HG02588 (cell line): ENCODE measurements around the gene FCGBP.
"Not testable (repeated sequence)": the region's sequence is repeated elsewhere in the genome, so short reads cannot be mapped to it uniquely, and the experiment has no call there.

ENCODE experiments used
- ATAC-seq: cut with Tn5 transposase; IDR thresholded peaks from one replicate; pipeline ENCODE4 v1.9.1; 2021; ENCODE audit warnings: mild to moderate bottlenecking, moderate library complexity; ENCODE audit not compliant: unreplicated experiment

FCGBP gene

GRCh38 chr19:39892506-39892902, 41.9 kb downstream of the FCGBP start:
- not testable (repeated sequence) for ATAC-seq

- not testable (repeated sequence) for ATAC-seq
These were observed 42.6 kb downstream of the FCGBP start for GRCh38 chr19:39891660-39892505.

DNA sequence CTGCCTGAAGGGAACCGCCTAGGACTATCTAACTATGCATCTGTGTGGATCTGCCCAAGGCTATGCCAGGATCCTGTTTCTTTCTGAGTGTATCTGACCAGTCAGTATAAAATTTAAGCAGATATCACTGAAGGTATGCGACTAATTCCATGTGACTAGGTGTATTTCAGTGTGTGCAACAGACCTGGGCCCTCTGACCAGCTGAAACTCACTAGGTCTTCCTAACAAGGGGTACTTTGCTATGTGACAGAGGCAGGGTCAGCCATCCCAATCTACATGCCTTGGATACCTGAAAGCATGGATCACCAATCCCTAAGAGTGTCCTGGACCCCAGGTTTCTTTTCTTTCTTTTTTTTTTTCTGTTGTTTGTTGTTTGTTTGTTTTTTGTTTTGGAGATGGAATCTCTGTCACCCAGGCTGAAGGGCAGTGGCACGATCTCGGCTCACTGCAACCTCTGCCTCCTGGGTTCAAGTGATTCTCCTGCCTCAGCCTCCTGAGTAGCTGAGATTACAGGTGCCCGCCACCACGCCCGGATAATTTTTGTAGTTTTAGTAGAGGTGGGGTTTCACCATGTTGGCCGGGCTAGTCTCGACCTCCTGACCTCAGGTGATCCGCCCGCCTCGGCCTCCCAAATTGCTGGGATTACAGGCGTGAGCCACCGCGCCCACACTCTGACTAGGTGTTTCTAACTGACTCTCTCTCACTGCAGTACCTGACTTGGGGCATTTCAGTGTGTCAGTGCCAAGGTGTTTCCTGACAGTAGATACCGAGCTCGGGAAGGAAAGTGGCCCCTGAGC, 43.5 kb downstream of the FCGBP start:
- no peak for ATAC-seq

- ATAC-seq = not testable (repeated sequence)
These were observed 44.3 kb downstream of the FCGBP start for GRCh38 chr19:39889872-39890754.

GRCh38 chr19:39887456-39887951, 46.9 kb downstream of the FCGBP start:
- not testable (repeated sequence) for ATAC-seq

DNA sequence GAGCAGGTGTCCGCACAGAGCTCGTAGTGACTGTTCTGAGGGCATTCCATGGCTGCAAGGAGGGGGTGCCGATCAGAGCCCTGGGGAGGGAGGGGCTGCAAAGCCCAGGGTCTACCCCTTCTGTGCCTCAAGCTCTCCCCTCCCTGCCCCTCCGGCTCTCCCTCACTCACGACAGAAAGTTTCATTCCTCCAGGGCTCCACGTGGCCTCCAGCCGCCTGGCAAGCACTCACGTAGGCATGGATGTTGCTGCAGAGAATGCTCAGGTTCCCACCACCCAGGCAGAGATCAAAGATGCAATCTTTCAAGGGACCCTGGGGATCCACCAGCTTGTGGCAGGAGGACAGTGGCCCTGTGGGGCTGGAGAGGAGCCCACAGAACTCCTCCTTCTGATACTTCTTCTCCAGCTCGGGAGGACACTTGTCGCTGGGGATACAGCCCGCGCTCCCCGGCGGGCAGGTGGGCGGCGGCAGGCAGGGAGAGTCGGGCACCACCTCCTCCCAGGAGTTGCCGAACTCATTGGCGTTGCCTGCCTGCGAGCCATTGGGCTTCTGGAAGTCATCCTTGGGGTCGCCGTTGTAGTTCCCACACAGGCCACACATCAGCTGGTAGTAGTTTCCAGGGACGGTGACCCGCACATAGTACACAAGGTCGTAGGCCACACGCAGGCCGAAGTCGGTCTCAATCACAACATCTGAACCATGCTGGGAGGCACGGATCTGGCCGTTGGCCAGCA, 48.4 kb downstream of the FCGBP start:
- not testable (repeated sequence) for ATAC-seq

- not testable (repeated sequence) for ATAC-seq
These were observed 49.7 kb downstream of the FCGBP start for GRCh38 chr19:39884721-39885120.
